CD8-positive, alpha-beta memory T cell (primary cell): ENCODE results near the gene CAPSL. TPM values are rescaled to one million over a fixed set of nuclear protein-coding genes. Genes with fewer than 3 reads are reported as not detected.
"Not testable (repeated sequence)": the region's sequence is repeated elsewhere in the genome, so short reads cannot be mapped to it uniquely, and the experiment has no call there.

Experiments
- CTCF ChIA-PET: fragments of 350-600 bp; sonication (Branson Sonifier 250); formaldehyde crosslinking; loops from one replicate; lab custom pipeline; 2021; ENCODE audit warnings: antibody characterized with exemption; lab: Charles Lee
- POLR2A ChIA-PET: fragments of 350-600 bp; sonication (Branson Sonifier 250); formaldehyde crosslinking; loops from one replicate; lab custom pipeline; 2021; ENCODE audit warnings: antibody characterized with exemption; lab: Charles Lee
- DNase-seq, 5 donors: peaks; one replicate each; pipeline versions ENCODE4 v3.0.0 to v3.0.0-alpha.2; 2020 to 2022; ENCODE audit warnings: mixed read lengths in 1 of 5
- H3K27ac ChIP-seq: one replicate; pipeline ENCODE4 v1.7.0; 2013; ENCODE audit warnings: low read depth, mild to moderate bottlenecking, low read length, moderate library complexity
- H3K27me3 ChIP-seq: 2 replicates; pipeline ENCODE4 v1.7.0; 2013; ENCODE audit warnings: low read length, mild to moderate bottlenecking; ENCODE audit not compliant: insufficient read depth, poor library complexity, severe bottlenecking
- H3K36me3 ChIP-seq: 2 replicates; pipeline ENCODE4 v1.7.0; 2013; ENCODE audit warnings: mild to moderate bottlenecking, low read length, moderate library complexity; ENCODE audit not compliant: insufficient read depth
- H3K4me1 ChIP-seq: 2 replicates; pipeline ENCODE4 v1.7.0; 2013; ENCODE audit warnings: mild to moderate bottlenecking, low read length, moderate library complexity; ENCODE audit not compliant: insufficient read depth
- H3K4me3 ChIP-seq: 2 replicates; pipeline ENCODE4 v1.7.0; 2013; ENCODE audit warnings: mild to moderate bottlenecking, low read length
- H3K9me3 ChIP-seq: 2 replicates; pipeline ENCODE4 v1.7.0; 2013; ENCODE audit warnings: mild to moderate bottlenecking, low read length
- H3K27ac Mint-ChIP-seq, 8 donors: one replicate each; pipeline ENCODE4 v1.8.0; 2020 to 2021; ENCODE audit warnings: mixed read lengths in 8 of 8, mild to moderate bottlenecking in 6 of 8, inconsistent platforms in 3 of 8, moderate library complexity in 3 of 8
- H3K27me3 Mint-ChIP-seq, 2 donors: one replicate each; pipeline ENCODE4 v1.8.0; 2020 to 2021; ENCODE audit warnings: mixed read lengths in 2 of 2, mild to moderate bottlenecking in 1 of 2, moderate library complexity in 1 of 2
- H3K36me3 Mint-ChIP-seq, 3 donors: one replicate each; pipeline ENCODE4 v1.8.0; 2020 to 2021; ENCODE audit warnings: mixed read lengths in 3 of 3, inconsistent platforms in 1 of 3, mild to moderate bottlenecking in 1 of 3
- H3K4me1 Mint-ChIP-seq, 3 donors: one replicate each; pipeline ENCODE4 v1.8.0; 2020 to 2021; ENCODE audit warnings: mixed read lengths in 3 of 3, inconsistent platforms in 1 of 3, mild to moderate bottlenecking in 1 of 3
- H3K4me3 Mint-ChIP-seq, 7 donors: one replicate each; pipeline ENCODE4 v1.8.0; 2020 to 2021; ENCODE audit warnings: mixed read lengths in 7 of 7, mild to moderate bottlenecking in 6 of 7, moderate library complexity in 4 of 7, inconsistent platforms in 2 of 7
- H3K9me3 Mint-ChIP-seq, 5 donors: one replicate each; pipeline ENCODE4 v1.8.0; 2020 to 2022; ENCODE audit warnings: mixed read lengths in 5 of 5, mild to moderate bottlenecking in 3 of 5, moderate library complexity in 2 of 5, inconsistent platforms in 1 of 5
- polyA plus RNA-seq: library from polyadenylated mRNA; unstranded; fragments of 300-500 nt; fragmentation: Illumina TruSeq; gene quantifications from one replicate; pipeline ENCODE4 v1.2.3, GENCODE V29; 2021
- total RNA-seq, 2 experiments: library from RNA; stranded (reverse); gene quantifications; one replicate each; pipeline ENCODE4 v1.2.3, GENCODE V29; 2021

CAPSL gene
- under 1 TPM; 0.40 to 0.59 TPM for total RNA-seq
- not detected for polyA plus RNA-seq

GRCh38 chr5:35938568-35939227 is at the start of gene CAPSL:
TSS of gene CAPSL (minus strand) at chr5:35938622. CDS start at chr5:35921120, 17,502 bp downstream.
- Mint-ChIP-seq H3K36me3 (no peaks in the 10 kb centered on the region), H3K27me3 (peaks cover 11 to 31% of the 10 kb centered on the region in 2 donors), H3K27ac (no peak within 1 kb of the TSS), H3K4me1 (no peaks in the 10 kb centered on the region), H3K4me3 (no peak within 1 kb of the TSS), H3K9me3 (no peaks in the 10 kb centered on the region)
- H3K4me3 ChIP-seq = no peak within 1 kb of the TSS
- DNase-seq = no peak
- ChIA-PET POLR2A (no interaction called here), CTCF (no interaction called here)
- H3K9me3 ChIP-seq = no peaks in the 10 kb centered on the region
- H3K36me3 ChIP-seq = no peaks in the 10 kb centered on the region
- no peak within 1 kb of the TSS for H3K27ac ChIP-seq
- no peaks in the 10 kb centered on the region for H3K4me1 ChIP-seq
- no peaks in the 10 kb centered on the region for H3K27me3 ChIP-seq

- Histone ChIP-seq H3K27ac (no peak overlapping the region), H3K4me3 (no peak overlapping the region), H3K4me1 (no peaks in the 10 kb centered on the region), H3K9me3 (no peaks in the 10 kb centered on the region), H3K27me3 (no peaks in the 10 kb centered on the region), H3K36me3 (no peaks in the 10 kb centered on the region)
- ChIA-PET POLR2A (no interaction called here), CTCF (no interaction called here)
- no peak overlapping the region for H3K4me3 Mint-ChIP-seq
- no peak overlapping the region for H3K27ac Mint-ChIP-seq
- H3K36me3 Mint-ChIP-seq = peaks cover 0 to 9% (median 0%) of the 10 kb centered on the region in 3 donors
- peaks cover 11 to 38% of the 10 kb centered on the region in 2 donors for H3K27me3 Mint-ChIP-seq
- H3K9me3 Mint-ChIP-seq = peaks cover 0 to 5% (median 4%) of the 10 kb centered on the region in 5 donors
- H3K4me1 Mint-ChIP-seq = no peaks in the 10 kb centered on the region
- DNase-seq = no peak
Measured at GRCh38 chr5:35987776-35988175, 49.4 kb upstream of the CAPSL start.

- H3K4me1 ChIP-seq = no peaks in the 10 kb centered on the region
Measured at GRCh38 chr5:35979715-35980114, 41.3 kb upstream of the CAPSL start.

GRCh38 chr5:35976859-35977258 is 38.4 kb upstream of the CAPSL start:
- H3K27ac Mint-ChIP-seq, H3K4me1 Mint-ChIP-seq, H3K4me3 ChIP-seq, H3K9me3 ChIP-seq, H3K27ac ChIP-seq, POLR2A ChIA-PET, H3K4me3 Mint-ChIP-seq, CTCF ChIA-PET, H3K27me3 ChIP-seq, H3K36me3 ChIP-seq, H3K4me1 ChIP-seq, DNase-seq: not testable (repeated sequence)
- peaks cover 11 to 22% (median 17%) of the 10 kb centered on the region in 5 donors for H3K9me3 Mint-ChIP-seq
- peaks cover 0 to 13% (median 0%) of the 10 kb centered on the region in 3 donors for H3K36me3 Mint-ChIP-seq
- peaks cover 7 to 19% of the 10 kb centered on the region in 2 donors for H3K27me3 Mint-ChIP-seq

More at GRCh38 chr5:35979715-35980114, 41.3 kb upstream of the CAPSL start:
- peaks cover 3 to 4% of the 10 kb centered on the region in 2 donors for H3K27me3 Mint-ChIP-seq
- H3K27me3 ChIP-seq = no peaks in the 10 kb centered on the region
- H3K4me3 Mint-ChIP-seq = no peak overlapping the region
- H3K36me3 ChIP-seq = no peaks in the 10 kb centered on the region
- peaks cover 16 to 30% (median 26%) of the 10 kb centered on the region in 5 donors for H3K9me3 Mint-ChIP-seq
- no peaks in the 10 kb centered on the region for H3K4me1 Mint-ChIP-seq
- no peak for DNase-seq
- H3K27ac Mint-ChIP-seq = no peak overlapping the region
- ChIA-PET POLR2A (no interaction called here), CTCF (no interaction called here)
- H3K27ac ChIP-seq = no peak overlapping the region
- no peak overlapping the region for H3K4me3 ChIP-seq
- no peaks in the 10 kb centered on the region for H3K9me3 ChIP-seq
- H3K36me3 Mint-ChIP-seq = peaks cover 0 to 26% (median 0%) of the 10 kb centered on the region in 3 donors

- Mint-ChIP-seq H3K4me3 (no peak overlapping the region), H3K9me3 (peaks cover 6 to 18% (median 10%) of the 10 kb centered on the region in 5 donors), H3K4me1 (no peaks in the 10 kb centered on the region), H3K36me3 (peaks cover 0 to 4% (median 0%) of the 10 kb centered on the region in 3 donors), H3K27ac (no peak overlapping the region), H3K27me3 (peaks cover 8 to 34% of the 10 kb centered on the region in 2 donors)
- Histone ChIP-seq H3K36me3 (no peaks in the 10 kb centered on the region), H3K9me3 (no peaks in the 10 kb centered on the region), H3K27ac (no peak overlapping the region), H3K27me3 (no peaks in the 10 kb centered on the region), H3K4me1 (no peaks in the 10 kb centered on the region), H3K4me3 (no peak overlapping the region)
- DNase-seq = no peak
- ChIA-PET POLR2A (no interaction called here), CTCF (no interaction called here)
Measured at GRCh38 chr5:35974570-35974969, 36.1 kb upstream of the CAPSL start.

GRCh38 chr5:35971878-35972210 is 33.4 kb upstream of the CAPSL start:
- Mint-ChIP-seq H3K9me3 (peaks cover 0 to 7% (median 5%) of the 10 kb centered on the region in 5 donors), H3K4me1 (no peaks in the 10 kb centered on the region), H3K27ac (no peak overlapping the region), H3K4me3 (no peak overlapping the region), H3K27me3 (peaks cover 8 to 47% of the 10 kb centered on the region in 2 donors), H3K36me3 (no peaks in the 10 kb centered on the region)
- CTCF ChIA-PET = no interaction called here
- H3K27ac ChIP-seq = no peak overlapping the region
- POLR2A ChIA-PET = no interaction called here
- H3K4me3 ChIP-seq = no peak overlapping the region
- H3K4me1 ChIP-seq = no peaks in the 10 kb centered on the region
- DNase-seq = no peak
- H3K9me3 ChIP-seq = no peaks in the 10 kb centered on the region
- H3K27me3 ChIP-seq = no peaks in the 10 kb centered on the region
- no peaks in the 10 kb centered on the region for H3K36me3 ChIP-seq

- Histone ChIP-seq H3K27ac (no peak overlapping the region), H3K27me3 (no peaks in the 10 kb centered on the region), H3K4me3 (no peak overlapping the region), H3K4me1 (no peaks in the 10 kb centered on the region), H3K9me3 (no peaks in the 10 kb centered on the region), H3K36me3 (no peaks in the 10 kb centered on the region)
- no peak for DNase-seq
- Mint-ChIP-seq H3K36me3 (no peaks in the 10 kb centered on the region), H3K27me3 (peaks cover 7 to 47% of the 10 kb centered on the region in 2 donors), H3K9me3 (peaks cover 0 to 7% (median 3%) of the 10 kb centered on the region in 5 donors), H3K4me3 (no peak overlapping the region), H3K27ac (no peak overlapping the region), H3K4me1 (no peaks in the 10 kb centered on the region)
- CTCF ChIA-PET = no interaction called here
- POLR2A ChIA-PET = no interaction called here
Measured at GRCh38 chr5:35971186-35971877, 32.9 kb upstream of the CAPSL start.

- Histone ChIP-seq H3K27me3 (no peaks in the 10 kb centered on the region), H3K27ac (no peak overlapping the region), H3K4me1 (no peaks in the 10 kb centered on the region), H3K4me3 (no peak overlapping the region), H3K36me3 (no peaks in the 10 kb centered on the region), H3K9me3 (no peaks in the 10 kb centered on the region)
- no peaks in the 10 kb centered on the region for H3K4me1 Mint-ChIP-seq
- peaks cover 24 to 67% of the 10 kb centered on the region in 2 donors for H3K27me3 Mint-ChIP-seq
- no peak overlapping the region for H3K4me3 Mint-ChIP-seq
- POLR2A ChIA-PET = no interaction called here
- peaks cover 0 to 4% (median 0%) of the 10 kb centered on the region in 3 donors for H3K36me3 Mint-ChIP-seq
- CTCF ChIA-PET = no interaction called here
- no peak for DNase-seq
- no peak overlapping the region for H3K27ac Mint-ChIP-seq
- H3K9me3 Mint-ChIP-seq = peaks cover 0 to 7% (median under 1%) of the 10 kb centered on the region in 5 donors
Measured at GRCh38 chr5:35963381-35963843, 25.0 kb upstream of the CAPSL start.
